Measurements from ENCODE around the gene GLRA1.

GLRA1 gene

GRCh38 chr5:151924564-151925301 is at the start of gene GLRA1:
GLRA1 (minus strand) TSS chr5:151924851; CDS start chr5:151924549, 302 bp downstream.
- Histone ChIP-seq H3K9ac (ENCODE audit: low read length) (no peak within 1 kb of the TSS), H3K27me3 (ENCODE audit: control insufficient read depth in 1 of 2, insufficient read depth in 2 of 2, low read length in 2 of 2) (peaks cover 0 to 18% of the 10 kb centered on the region in 2 donors), H3K4me1 (ENCODE audit: insufficient read depth, low read length) (no peaks in the 10 kb centered on the region)

GRCh38 chr5:151970885-151971284 is 46.2 kb upstream of the GLRA1 start:
- Histone ChIP-seq H3K9ac (ENCODE audit: low read length) (no peak overlapping the region), H3K27ac (ENCODE audit: low read depth, low read length) (no peak overlapping the region), H3K27me3 (ENCODE audit: control insufficient read depth in 1 of 2, insufficient read depth in 2 of 2, low read length in 2 of 2) (no peaks in the 10 kb centered on the region), H3K9me3 (ENCODE audit: low read length) (no peaks in the 10 kb centered on the region), H3K4me1 (ENCODE audit: insufficient read depth, low read length) (no peaks in the 10 kb centered on the region), H3K36me3 (ENCODE audit: insufficient read depth, low read length) (no peaks in the 10 kb centered on the region), H3K4me3 (ENCODE audit: low read depth in 1 of 2, low read length in 2 of 2) (no peak overlapping the region)

More at GRCh38 chr5:151924564-151925301, at the start of gene GLRA1:
- H3K27ac ChIP-seq (ENCODE audit: low read depth, low read length): no peak within 1 kb of the TSS
- H3K9me3 ChIP-seq (ENCODE audit: low read length): no peaks in the 10 kb centered on the region
- H3K4me3 ChIP-seq (ENCODE audit: low read depth in 1 of 2, low read length in 2 of 2): no peak within 1 kb of the TSS
- H3K36me3 ChIP-seq (ENCODE audit: insufficient read depth, low read length): no peaks in the 10 kb centered on the region

DNA sequence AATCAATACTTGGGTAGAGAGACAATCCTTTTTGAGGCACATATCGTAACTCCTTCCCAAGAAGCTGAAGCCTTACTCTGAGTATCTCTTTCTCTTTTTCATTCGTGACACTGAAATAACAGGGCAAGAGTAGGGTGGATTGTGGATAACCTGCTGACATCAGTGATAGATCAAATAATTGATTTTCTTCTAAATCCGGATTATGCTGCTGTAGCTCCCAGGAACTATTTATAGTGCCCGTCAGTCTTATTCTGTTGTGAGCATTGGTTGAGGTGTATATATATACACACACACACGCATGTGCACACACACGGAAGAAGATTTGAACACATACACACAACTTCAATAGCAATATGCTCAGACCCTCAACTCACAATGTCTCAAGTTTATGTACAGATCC is 43.2 kb upstream of the GLRA1 start:
- no peak overlapping the region for H3K9ac ChIP-seq (ENCODE audit: low read length)
- H3K4me1 ChIP-seq (ENCODE audit: insufficient read depth, low read length): no peaks in the 10 kb centered on the region
- H3K36me3 ChIP-seq (ENCODE audit: insufficient read depth, low read length): no peaks in the 10 kb centered on the region
- H3K27me3 ChIP-seq (ENCODE audit: control insufficient read depth in 1 of 2, insufficient read depth in 2 of 2, low read length in 2 of 2): no peaks in the 10 kb centered on the region
- no peaks in the 10 kb centered on the region for H3K9me3 ChIP-seq (ENCODE audit: low read length)
- H3K4me3 ChIP-seq (ENCODE audit: low read depth in 1 of 2, low read length in 2 of 2): no peak overlapping the region
- H3K27ac ChIP-seq (ENCODE audit: low read depth, low read length): no peak overlapping the region

- H3K9ac ChIP-seq (ENCODE audit: low read length): no peak overlapping the region
- H3K9me3 ChIP-seq (ENCODE audit: low read length): no peaks in the 10 kb centered on the region
- no peaks in the 10 kb centered on the region for H3K36me3 ChIP-seq (ENCODE audit: insufficient read depth, low read length)
- H3K27ac ChIP-seq (ENCODE audit: low read depth, low read length): no peak overlapping the region
- no peaks in the 10 kb centered on the region for H3K4me1 ChIP-seq (ENCODE audit: insufficient read depth, low read length)
- no peaks in the 10 kb centered on the region for H3K27me3 ChIP-seq (ENCODE audit: control insufficient read depth in 1 of 2, insufficient read depth in 2 of 2, low read length in 2 of 2)
- H3K4me3 ChIP-seq (ENCODE audit: low read depth in 1 of 2, low read length in 2 of 2): no peak overlapping the region
Measured at GRCh38 chr5:151966046-151966445, 41.4 kb upstream of the GLRA1 start.

- no peaks in the 10 kb centered on the region for H3K9me3 ChIP-seq (ENCODE audit: low read length)
- H3K4me3 ChIP-seq (ENCODE audit: low read depth in 1 of 2, low read length in 2 of 2): no peak overlapping the region
- no peaks in the 10 kb centered on the region for H3K4me1 ChIP-seq (ENCODE audit: insufficient read depth, low read length)
- no peaks in the 10 kb centered on the region for H3K36me3 ChIP-seq (ENCODE audit: insufficient read depth, low read length)
- H3K27me3 ChIP-seq (ENCODE audit: control insufficient read depth in 1 of 2, insufficient read depth in 2 of 2, low read length in 2 of 2): no peaks in the 10 kb centered on the region
- no peak overlapping the region for H3K27ac ChIP-seq (ENCODE audit: low read depth, low read length)
- H3K9ac ChIP-seq (ENCODE audit: low read length): no peak overlapping the region
Measured at GRCh38 chr5:151964471-151964870, 39.8 kb upstream of the GLRA1 start.

GRCh38 chr5:151961557-151961956 is 36.9 kb upstream of the GLRA1 start:
- Histone ChIP-seq H3K4me1 (ENCODE audit: insufficient read depth, low read length) (no peaks in the 10 kb centered on the region), H3K36me3 (ENCODE audit: insufficient read depth, low read length) (no peaks in the 10 kb centered on the region), H3K9me3 (ENCODE audit: low read length) (no peaks in the 10 kb centered on the region), H3K27ac (ENCODE audit: low read depth, low read length) (no peak overlapping the region), H3K9ac (ENCODE audit: low read length) (no peak overlapping the region), H3K4me3 (ENCODE audit: low read depth in 1 of 2, low read length in 2 of 2) (no peak overlapping the region), H3K27me3 (ENCODE audit: control insufficient read depth in 1 of 2, insufficient read depth in 2 of 2, low read length in 2 of 2) (no peaks in the 10 kb centered on the region)

DNA sequence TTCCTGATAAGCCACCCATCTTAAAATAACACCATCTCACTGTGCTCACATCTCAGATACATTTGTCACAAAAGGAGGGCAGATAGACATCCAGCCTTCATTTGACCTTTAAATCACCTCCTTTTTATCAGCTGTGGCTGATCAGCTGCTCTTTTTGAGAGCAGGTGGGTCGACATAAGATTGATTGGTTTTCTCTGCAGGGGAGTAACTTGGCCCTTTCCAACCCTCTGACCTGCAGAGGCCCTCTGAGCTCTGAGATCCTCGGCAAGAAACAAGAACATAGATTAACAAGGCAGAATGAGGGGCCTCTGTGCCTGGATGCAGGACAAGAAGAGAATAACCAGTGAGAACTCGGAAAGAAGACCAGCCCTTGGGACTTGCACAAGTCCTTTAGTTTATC is 33.5 kb upstream of the GLRA1 start:
- H3K4me3 ChIP-seq (ENCODE audit: low read depth in 1 of 2, low read length in 2 of 2): no peak overlapping the region
- H3K4me1 ChIP-seq (ENCODE audit: insufficient read depth, low read length): no peaks in the 10 kb centered on the region
- H3K27ac ChIP-seq (ENCODE audit: low read depth, low read length): no peak overlapping the region
- no peaks in the 10 kb centered on the region for H3K9me3 ChIP-seq (ENCODE audit: low read length)
- no peaks in the 10 kb centered on the region for H3K27me3 ChIP-seq (ENCODE audit: control insufficient read depth in 1 of 2, insufficient read depth in 2 of 2, low read length in 2 of 2)
- no peaks in the 10 kb centered on the region for H3K36me3 ChIP-seq (ENCODE audit: insufficient read depth, low read length)
- no peak overlapping the region for H3K9ac ChIP-seq (ENCODE audit: low read length)

DNA sequence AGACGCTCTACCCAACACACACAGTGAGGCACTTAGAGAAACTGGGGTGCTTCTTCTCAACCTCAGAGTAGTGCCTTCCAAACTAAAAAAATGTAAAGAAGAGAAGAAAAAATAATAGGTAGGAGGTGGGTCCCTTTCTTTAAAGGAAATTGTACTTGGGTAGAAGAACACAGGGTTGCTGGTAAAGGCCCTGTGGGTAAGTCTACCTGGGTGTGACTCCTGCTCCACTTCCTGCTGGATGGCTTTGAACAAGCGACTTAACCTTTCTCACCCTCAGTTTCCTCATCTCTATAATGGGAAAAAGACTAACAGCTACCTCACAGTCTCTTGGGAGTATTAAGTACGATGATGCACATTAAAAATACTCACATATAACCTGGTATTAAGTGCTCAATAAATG is 32.1 kb upstream of the GLRA1 start:
- no peak overlapping the region for H3K9ac ChIP-seq (ENCODE audit: low read length)
- H3K27me3 ChIP-seq (ENCODE audit: control insufficient read depth in 1 of 2, insufficient read depth in 2 of 2, low read length in 2 of 2): no peaks in the 10 kb centered on the region
- H3K36me3 ChIP-seq (ENCODE audit: insufficient read depth, low read length): no peaks in the 10 kb centered on the region
- H3K27ac ChIP-seq (ENCODE audit: low read depth, low read length): no peak overlapping the region
- no peaks in the 10 kb centered on the region for H3K4me1 ChIP-seq (ENCODE audit: insufficient read depth, low read length)
- no peaks in the 10 kb centered on the region for H3K9me3 ChIP-seq (ENCODE audit: low read length)
- no peak overlapping the region for H3K4me3 ChIP-seq (ENCODE audit: low read depth in 1 of 2, low read length in 2 of 2)

- H3K4me3 ChIP-seq (ENCODE audit: low read depth in 1 of 2, low read length in 2 of 2): no peak overlapping the region
- no peaks in the 10 kb centered on the region for H3K27me3 ChIP-seq (ENCODE audit: control insufficient read depth in 1 of 2, insufficient read depth in 2 of 2, low read length in 2 of 2)
- H3K27ac ChIP-seq (ENCODE audit: low read depth, low read length): no peak overlapping the region
- H3K9me3 ChIP-seq (ENCODE audit: low read length): no peaks in the 10 kb centered on the region
- H3K36me3 ChIP-seq (ENCODE audit: insufficient read depth, low read length): no peaks in the 10 kb centered on the region
- no peaks in the 10 kb centered on the region for H3K4me1 ChIP-seq (ENCODE audit: insufficient read depth, low read length)
- no peak overlapping the region for H3K9ac ChIP-seq (ENCODE audit: low read length)
Measured at GRCh38 chr5:151954255-151954654, 29.6 kb upstream of the GLRA1 start.

DNA sequence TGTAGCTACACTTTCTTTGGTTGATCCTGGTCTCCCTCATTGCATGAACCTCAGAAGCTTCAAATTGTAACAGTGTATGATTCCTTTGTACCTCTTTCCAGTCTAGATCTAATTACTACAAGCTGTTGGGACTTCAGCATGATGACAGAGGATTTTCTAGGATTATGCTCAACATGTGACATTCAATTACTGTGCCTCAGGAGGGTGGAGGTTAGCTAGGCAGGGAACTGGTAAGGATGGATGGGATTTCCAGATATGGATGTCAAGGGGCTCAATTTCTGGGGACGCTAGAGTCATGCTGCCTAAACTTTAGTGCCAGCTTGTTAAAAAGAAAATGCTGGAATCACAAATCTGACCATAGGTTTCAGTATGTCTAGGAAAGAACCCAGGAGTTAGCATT is 29.2 kb upstream of the GLRA1 start:
- Histone ChIP-seq H3K27ac (ENCODE audit: low read depth, low read length) (no peak overlapping the region), H3K9me3 (ENCODE audit: low read length) (no peaks in the 10 kb centered on the region), H3K4me1 (ENCODE audit: insufficient read depth, low read length) (no peaks in the 10 kb centered on the region), H3K27me3 (ENCODE audit: control insufficient read depth in 1 of 2, insufficient read depth in 2 of 2, low read length in 2 of 2) (no peaks in the 10 kb centered on the region), H3K4me3 (ENCODE audit: low read depth in 1 of 2, low read length in 2 of 2) (no peak overlapping the region), H3K9ac (ENCODE audit: low read length) (no peak overlapping the region), H3K36me3 (ENCODE audit: insufficient read depth, low read length) (no peaks in the 10 kb centered on the region)

DNA sequence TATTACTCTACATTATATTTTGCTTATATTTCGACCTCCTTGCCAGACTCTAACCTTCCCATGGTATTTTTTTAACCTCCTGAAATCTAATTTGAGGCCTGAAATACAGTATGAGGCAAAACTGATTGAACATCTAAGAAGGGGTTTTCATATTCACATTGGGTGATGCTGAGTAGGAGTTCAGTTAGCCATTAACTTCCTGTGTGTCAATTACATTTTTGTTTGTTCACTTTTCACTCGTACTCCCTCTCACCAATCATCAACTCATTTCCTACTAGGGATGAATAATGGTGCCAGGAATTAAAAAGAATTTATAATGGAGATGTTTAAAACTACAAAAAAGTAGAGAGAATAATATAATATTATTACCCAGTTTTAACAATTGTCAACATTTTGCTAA is 27.6 kb upstream of the GLRA1 start:
- H3K9ac ChIP-seq (ENCODE audit: low read length): no peak overlapping the region
- H3K4me1 ChIP-seq (ENCODE audit: insufficient read depth, low read length): no peaks in the 10 kb centered on the region
- H3K4me3 ChIP-seq (ENCODE audit: low read depth in 1 of 2, low read length in 2 of 2): no peak overlapping the region
- H3K27ac ChIP-seq (ENCODE audit: low read depth, low read length): no peak overlapping the region
- no peaks in the 10 kb centered on the region for H3K36me3 ChIP-seq (ENCODE audit: insufficient read depth, low read length)
- no peaks in the 10 kb centered on the region for H3K27me3 ChIP-seq (ENCODE audit: control insufficient read depth in 1 of 2, insufficient read depth in 2 of 2, low read length in 2 of 2)
- H3K9me3 ChIP-seq (ENCODE audit: low read length): no peaks in the 10 kb centered on the region

- no peaks in the 10 kb centered on the region for H3K27me3 ChIP-seq (ENCODE audit: control insufficient read depth in 1 of 2, insufficient read depth in 2 of 2, low read length in 2 of 2)
- no peaks in the 10 kb centered on the region for H3K36me3 ChIP-seq (ENCODE audit: insufficient read depth, low read length)
- no peak overlapping the region for H3K9ac ChIP-seq (ENCODE audit: low read length)
- no peak overlapping the region for H3K4me3 ChIP-seq (ENCODE audit: low read depth in 1 of 2, low read length in 2 of 2)
- H3K9me3 ChIP-seq (ENCODE audit: low read length): no peaks in the 10 kb centered on the region
- no peak overlapping the region for H3K27ac ChIP-seq (ENCODE audit: low read depth, low read length)
- H3K4me1 ChIP-seq (ENCODE audit: insufficient read depth, low read length): no peaks in the 10 kb centered on the region
Measured at GRCh38 chr5:151950706-151951105, 26.1 kb upstream of the GLRA1 start.
